GM13976 (cell line): Measurements from ENCODE around the gene CASK.
"Not testable (repeated sequence)": the region's sequence is repeated elsewhere in the genome, so short reads cannot be mapped to it uniquely, and the experiment has no call there.

Experiments used
- DNase-seq: peaks from one replicate; pipeline ENCODE4 v3.0.0; 2012; ENCODE audit warnings: low spot score
- in situ Hi-C: fragments of 300-500 bp; cut with MboI; formaldehyde crosslinking; loops from one replicate; pipeline ENCODE4 v1.12.0; 2022; ENCODE audit warnings: low sequenced_read_pairs, mixed read lengths, inconsistent platforms; ENCODE audit not compliant: unreplicated experiment
- TF ChIP-seq, protein P1 (sequence below): IDR thresholded peaks from 2 replicates; pipeline ENCODE4 v1.5.1; 2012; ENCODE audit warnings: borderline replicate concordance, mild to moderate bottlenecking; ENCODE audit not compliant: insufficient read depth; ENCODE audit errors: extremely low read depth, missing control alignments, control extremely low read depth

The CASK gene

DNA sequence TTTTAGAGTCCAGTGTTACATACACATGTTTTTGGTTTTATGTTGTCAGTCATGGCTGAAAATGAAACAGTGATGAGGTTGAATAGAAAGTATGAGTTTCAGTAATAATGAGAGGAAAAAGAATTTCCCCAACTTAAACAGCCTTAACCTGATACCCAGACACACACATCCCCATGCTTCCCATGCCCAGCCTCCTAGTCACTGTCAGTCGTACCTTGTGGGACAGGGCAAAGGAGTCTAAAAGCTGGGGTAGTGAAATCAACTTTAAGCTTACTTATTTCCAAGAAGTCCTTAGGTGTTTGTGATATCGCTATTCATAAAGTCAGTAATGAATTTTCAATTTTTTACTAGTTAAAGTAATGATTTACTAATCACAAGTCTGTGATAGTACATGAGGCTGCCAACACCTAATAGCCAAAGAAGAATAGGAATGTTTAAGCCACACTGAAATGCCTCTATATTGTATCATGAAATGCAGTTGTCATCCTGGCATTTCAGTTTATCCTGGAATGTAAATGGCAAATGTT is 258.9 kb downstream of the CASK start:
- TF ChIP-seq, protein P1, sequence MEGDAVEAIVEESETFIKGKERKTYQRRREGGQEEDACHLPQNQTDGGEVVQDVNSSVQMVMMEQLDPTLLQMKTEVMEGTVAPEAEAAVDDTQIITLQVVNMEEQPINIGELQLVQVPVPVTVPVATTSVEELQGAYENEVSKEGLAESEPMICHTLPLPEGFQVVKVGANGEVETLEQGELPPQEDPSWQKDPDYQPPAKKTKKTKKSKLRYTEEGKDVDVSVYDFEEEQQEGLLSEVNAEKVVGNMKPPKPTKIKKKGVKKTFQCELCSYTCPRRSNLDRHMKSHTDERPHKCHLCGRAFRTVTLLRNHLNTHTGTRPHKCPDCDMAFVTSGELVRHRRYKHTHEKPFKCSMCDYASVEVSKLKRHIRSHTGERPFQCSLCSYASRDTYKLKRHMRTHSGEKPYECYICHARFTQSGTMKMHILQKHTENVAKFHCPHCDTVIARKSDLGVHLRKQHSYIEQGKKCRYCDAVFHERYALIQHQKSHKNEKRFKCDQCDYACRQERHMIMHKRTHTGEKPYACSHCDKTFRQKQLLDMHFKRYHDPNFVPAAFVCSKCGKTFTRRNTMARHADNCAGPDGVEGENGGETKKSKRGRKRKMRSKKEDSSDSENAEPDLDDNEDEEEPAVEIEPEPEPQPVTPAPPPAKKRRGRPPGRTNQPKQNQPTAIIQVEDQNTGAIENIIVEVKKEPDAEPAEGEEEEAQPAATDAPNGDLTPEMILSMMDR: no peak
- in situ Hi-C loops: no loop called here
- DNase-seq: peak; percentile 44

DNA sequence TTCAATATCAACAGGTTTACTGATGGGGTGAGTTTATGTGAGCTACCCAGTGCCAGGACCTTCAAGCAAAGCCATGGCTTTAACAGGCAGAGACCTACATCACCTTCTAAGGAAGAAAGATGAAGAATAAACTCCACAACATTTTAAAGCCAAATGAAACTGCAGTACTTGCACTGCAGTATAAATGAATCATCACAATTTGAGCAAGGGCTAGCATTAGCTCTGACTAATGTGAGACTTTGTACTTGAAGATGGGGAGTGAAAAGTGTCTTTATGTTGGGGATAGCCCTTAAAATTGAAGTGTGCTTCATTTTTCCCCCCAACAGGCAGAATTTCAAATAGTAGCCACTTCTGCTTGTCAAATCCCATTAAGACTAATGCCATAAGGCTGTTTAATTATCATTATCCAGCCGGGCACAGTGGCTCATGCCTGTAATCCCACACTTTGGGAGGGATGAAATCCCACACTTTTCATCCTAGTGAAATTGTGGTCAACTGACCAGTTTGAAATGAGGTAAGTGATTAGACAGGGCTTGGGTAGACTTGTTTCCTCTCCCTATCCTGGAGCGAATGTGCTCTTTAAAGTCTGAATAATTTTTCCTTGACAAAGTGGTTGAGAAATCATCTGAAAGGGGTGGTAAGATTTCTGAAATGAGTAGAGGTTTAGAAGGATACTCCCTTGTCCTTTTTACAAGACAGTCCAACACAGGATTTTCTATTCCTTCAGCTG is 261.8 kb downstream of the CASK start:
- TF ChIP-seq, protein P1: no peak
- DNase-seq: no peak
- in situ Hi-C loops: no loop called here

DNA sequence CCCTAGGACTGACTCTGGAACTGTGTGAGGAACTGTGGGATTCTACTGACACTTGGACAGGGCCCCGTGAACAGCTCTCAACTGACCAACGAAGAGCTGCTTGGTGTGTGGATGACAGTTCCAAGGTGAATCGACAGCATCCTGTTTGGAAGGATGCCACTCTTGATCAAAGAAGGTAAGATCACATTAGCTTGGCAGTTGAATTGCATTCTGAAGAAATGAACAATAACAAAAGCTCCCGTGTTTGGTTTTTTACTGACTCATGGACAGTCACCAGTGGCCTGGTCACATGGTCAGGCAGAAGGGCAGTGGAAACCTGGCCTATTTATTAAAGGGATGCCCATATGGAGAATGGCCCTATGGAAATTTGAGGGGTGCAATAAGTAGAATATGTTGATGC is 267.7 kb downstream of the CASK start:
- TF ChIP-seq, protein P1: no peak
- DNase-seq: no peak
- in situ Hi-C loops: no loop called here

DNA sequence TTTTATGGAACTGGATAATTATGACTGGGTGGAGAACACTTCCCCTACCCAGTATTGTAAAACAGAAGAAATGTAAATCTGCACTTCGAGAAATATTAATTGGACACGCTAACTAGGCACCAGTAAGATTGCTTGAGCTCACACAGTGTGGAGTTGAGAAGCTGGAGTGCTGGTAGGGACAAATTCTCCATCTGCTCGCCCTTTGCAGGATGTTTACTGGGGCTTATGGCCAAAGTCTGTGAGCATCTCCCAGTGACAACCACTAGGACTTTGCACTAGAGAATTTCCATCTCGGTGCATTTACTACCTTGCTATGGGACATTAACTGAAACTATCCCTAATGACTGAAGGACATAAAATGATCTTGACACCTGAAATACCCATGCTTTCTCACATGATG is 268.3 kb downstream of the CASK start:
- in situ Hi-C loops: no loop called here
- TF ChIP-seq, protein P1: no peak
- no peak for DNase-seq

DNA sequence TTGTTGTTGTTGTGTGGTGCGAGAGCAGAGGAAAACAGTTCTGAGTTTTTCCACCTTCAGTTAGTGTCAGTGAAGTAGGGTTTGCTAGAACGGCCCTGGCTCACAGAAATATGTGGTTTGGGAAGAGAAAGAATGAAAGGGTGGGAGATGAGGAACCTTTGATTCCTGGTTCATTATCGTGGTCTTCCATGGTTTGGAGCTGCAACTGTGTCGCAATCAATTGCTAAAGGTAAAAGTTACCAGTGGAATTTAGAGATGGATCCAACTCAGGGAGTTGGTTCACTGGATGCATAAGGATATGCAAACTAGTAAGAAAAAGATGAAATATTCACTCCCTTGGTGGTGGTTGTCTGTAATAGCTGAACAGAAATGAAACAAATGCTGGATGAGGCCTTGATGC is 270.2 kb downstream of the CASK start:
- TF ChIP-seq, protein P1: no peak
- no peak for DNase-seq
- in situ Hi-C loops: no loop called here

DNA sequence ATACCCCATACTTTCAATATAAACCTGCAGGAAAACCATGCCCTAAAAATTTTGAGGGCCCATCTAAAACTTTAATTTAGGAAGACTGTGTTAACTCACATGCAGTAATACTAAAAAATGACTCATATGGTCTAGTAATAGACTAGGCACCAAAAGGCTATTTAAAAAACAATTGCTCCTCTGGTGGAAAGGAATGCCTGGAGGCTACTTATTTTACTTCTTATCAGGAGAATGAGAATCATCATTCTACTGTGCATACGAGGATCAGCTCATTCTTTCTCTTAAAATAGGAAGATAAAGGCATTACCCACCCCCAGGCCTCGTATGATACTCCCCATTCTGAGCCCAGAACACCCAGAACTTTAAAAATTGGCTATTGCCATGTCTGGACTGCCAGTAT is 277.2 kb downstream of the CASK start:
- DNase-seq, in situ Hi-C loops: not testable (repeated sequence)

DNA sequence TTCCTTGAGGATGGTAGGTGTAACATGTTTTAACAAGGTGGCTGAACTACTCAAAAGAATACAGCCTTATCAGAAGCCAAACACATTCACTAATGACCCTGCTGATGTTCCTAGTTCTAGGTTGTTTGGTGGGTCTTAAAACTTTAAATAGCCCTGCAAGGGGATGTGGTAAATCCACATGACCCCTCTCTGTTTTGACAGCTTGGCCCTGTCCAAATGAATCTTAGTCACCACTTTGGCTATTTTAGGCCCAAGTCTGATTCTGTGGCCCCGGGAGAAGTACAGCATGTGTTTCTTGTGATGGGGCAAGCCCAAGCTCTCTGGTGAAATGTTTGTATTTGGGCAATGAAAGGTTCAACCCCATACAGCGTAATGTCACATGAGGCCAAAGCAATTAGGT is 289.1 kb downstream of the CASK start:
- no peak for DNase-seq
- in situ Hi-C loops: no loop called here
- TF ChIP-seq, protein P1: no peak
